GM12878 (cell line): Measurements from ENCODE around the gene CPSF4. TPM values are rescaled to one million over a fixed set of nuclear protein-coding genes. Genes with fewer than 3 reads are reported as not detected.

ENCODE experiments used
- CBX5 ChIP-seq: sonication (generic); IDR thresholded peaks from 2 replicates; pipeline ENCODE4 v1.6.1; 2016; ENCODE audit warnings: low read depth, moderate library complexity, mild to moderate bottlenecking, inconsistent platforms
- IKZF1 ChIP-seq: fragments of 450-650 bp; conservative IDR thresholded peaks from 2 replicates; pipeline ENCODE4 v1.6.1; 2017; ENCODE audit warnings: antibody characterized with exemption, mild to moderate bottlenecking
- NR2C2 ChIP-seq: IDR thresholded peaks from 2 replicates; pipeline ENCODE4 v1.6.1; 2011; ENCODE audit warnings: borderline replicate concordance, low read depth; ENCODE audit not compliant: control insufficient read depth, insufficient read length
- RELA ChIP-seq: fragments of 450-650 bp; IDR thresholded peaks from 2 replicates; pipeline ENCODE4 v1.8.0; 2014; ENCODE audit warnings: borderline replicate concordance; ENCODE audit not compliant: partially characterized antibody
- polyA plus RNA-seq, 11 experiments: library from polyadenylated mRNA; depleted of rRNA in 4 of 11; unstranded in 6 of 11; stranded (reverse) in 5 of 11; fragments of >200 nt; fragmentation: Nextera tagmentation in 4 of 11; fragmentation: Illumina TruSeq in 1 of 11; extraction: Ambion mirVana in 4 of 11; extraction: Trizol in 1 of 11; gene quantifications; 1 replicate in 1 of 11; 2 replicates in 10 of 11; pipeline versions ENCODE4 v1.2.1 to v1.2.3, GENCODE V29; 2011 to 2016; ENCODE audit warnings: inconsistent platforms in 2 of 11, missing spikeins in 2 of 11, low read depth in 1 of 11
- total RNA-seq, 4 experiments: library from RNA; depleted of rRNA in 3 of 4; stranded (reverse); fragments of >200 nt in 3 of 4; fragmentation: Illumina TruSeq in 1 of 4; extraction: Trizol in 1 of 4; gene quantifications; 2 replicates each; pipeline versions ENCODE4 v1.2.1 to v1.2.3, GENCODE V29; 2013 to 2021
- TF ChIP-seq, protein P1 (sequence below): fragments of 450-650 bp; IDR thresholded peaks from 2 replicates; pipeline ENCODE4 v1.6.1; 2017; ENCODE audit warnings: mild to moderate bottlenecking, moderate library complexity
- TF ChIP-seq, protein P2 (sequence below): IDR thresholded peaks from 2 replicates; pipeline ENCODE4 v1.6.1; 2012; ENCODE audit warnings: improper control_type of control experiment, low read depth, low read length; ENCODE audit not compliant: insufficient replicate concordance
- TF ChIP-seq, protein P3 (sequence below): fragments of 450-650 bp; IDR thresholded peaks from 2 replicates; pipeline ENCODE4 v1.6.1; 2014; ENCODE audit warnings: mild to moderate bottlenecking
- TF ChIP-seq, protein P4 (sequence below): fragments of 450-650 bp; IDR thresholded peaks from 2 replicates; pipeline ENCODE4 v1.6.1; 2017; ENCODE audit warnings: low read depth, mild to moderate bottlenecking, moderate library complexity
- TF ChIP-seq, protein P5 (sequence below): IDR thresholded peaks from 2 replicates; pipeline ENCODE4 v1.6.1; 2011; ENCODE audit warnings: low read depth, mild to moderate bottlenecking, low read length, moderate library complexity, borderline replicate concordance; ENCODE audit errors: extremely low read depth
- TF ChIP-seq, protein P6 (sequence below): fragments of 450-650 bp; IDR thresholded peaks from 2 replicates; pipeline ENCODE4 v1.6.1; 2017; ENCODE audit warnings: antibody characterized with exemption, mild to moderate bottlenecking, moderate library complexity

The CPSF4 gene
- total and polyA plus RNA-seq, 10 of the 15 experiments (the other 5 are each of a cell fraction or from before 2014, with no cell fraction given): 13.6 to 70.1 (median 45.0) TPM

DNA sequence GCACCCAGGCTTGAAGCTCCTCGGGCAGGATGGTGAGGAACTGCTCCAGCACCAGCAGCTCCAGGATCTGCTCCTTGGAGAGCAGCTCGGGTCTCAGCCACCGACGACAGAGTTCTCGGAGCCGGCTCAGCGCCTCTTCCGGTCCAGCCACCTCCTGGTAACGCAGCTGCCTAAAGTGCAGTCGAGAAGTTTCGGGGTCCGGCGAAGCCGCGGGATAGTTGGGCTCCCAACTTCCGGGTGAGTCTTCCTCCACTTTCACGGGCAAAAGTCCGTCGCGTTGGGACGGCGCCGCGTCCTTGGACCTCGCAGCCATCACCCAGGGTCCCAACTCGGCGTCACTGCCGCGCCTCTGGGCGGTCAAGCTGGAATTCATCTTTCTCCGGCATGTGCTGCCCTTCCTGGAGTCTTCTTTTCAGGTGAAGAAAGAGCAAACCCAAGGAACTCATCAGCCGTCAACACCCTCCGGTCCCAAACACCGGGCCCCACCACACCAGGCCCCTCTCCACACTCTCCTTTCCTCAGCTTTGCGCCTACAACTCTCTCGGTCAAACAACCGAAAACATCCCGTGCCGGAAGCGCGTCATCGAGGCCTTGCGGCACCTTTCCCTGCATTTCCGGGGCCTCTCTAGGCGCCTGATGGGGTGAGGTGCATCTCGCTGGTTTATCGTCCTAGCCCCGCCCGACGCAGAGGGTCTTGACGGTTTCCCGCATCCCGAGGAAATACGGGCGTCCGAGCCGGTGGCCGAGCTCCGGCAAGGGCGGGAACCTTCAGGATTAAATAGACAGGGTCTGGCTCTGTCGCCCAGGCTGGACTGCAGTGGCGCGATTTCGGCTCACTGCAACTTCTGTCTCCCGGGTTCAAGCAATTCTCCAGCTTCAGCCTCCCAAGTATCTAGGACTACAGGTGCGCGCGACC, 61.2 kb downstream of the CPSF4 start, which contains the start of gene ZNF394 (continued):
- TF ChIP-seq, protein P1, sequence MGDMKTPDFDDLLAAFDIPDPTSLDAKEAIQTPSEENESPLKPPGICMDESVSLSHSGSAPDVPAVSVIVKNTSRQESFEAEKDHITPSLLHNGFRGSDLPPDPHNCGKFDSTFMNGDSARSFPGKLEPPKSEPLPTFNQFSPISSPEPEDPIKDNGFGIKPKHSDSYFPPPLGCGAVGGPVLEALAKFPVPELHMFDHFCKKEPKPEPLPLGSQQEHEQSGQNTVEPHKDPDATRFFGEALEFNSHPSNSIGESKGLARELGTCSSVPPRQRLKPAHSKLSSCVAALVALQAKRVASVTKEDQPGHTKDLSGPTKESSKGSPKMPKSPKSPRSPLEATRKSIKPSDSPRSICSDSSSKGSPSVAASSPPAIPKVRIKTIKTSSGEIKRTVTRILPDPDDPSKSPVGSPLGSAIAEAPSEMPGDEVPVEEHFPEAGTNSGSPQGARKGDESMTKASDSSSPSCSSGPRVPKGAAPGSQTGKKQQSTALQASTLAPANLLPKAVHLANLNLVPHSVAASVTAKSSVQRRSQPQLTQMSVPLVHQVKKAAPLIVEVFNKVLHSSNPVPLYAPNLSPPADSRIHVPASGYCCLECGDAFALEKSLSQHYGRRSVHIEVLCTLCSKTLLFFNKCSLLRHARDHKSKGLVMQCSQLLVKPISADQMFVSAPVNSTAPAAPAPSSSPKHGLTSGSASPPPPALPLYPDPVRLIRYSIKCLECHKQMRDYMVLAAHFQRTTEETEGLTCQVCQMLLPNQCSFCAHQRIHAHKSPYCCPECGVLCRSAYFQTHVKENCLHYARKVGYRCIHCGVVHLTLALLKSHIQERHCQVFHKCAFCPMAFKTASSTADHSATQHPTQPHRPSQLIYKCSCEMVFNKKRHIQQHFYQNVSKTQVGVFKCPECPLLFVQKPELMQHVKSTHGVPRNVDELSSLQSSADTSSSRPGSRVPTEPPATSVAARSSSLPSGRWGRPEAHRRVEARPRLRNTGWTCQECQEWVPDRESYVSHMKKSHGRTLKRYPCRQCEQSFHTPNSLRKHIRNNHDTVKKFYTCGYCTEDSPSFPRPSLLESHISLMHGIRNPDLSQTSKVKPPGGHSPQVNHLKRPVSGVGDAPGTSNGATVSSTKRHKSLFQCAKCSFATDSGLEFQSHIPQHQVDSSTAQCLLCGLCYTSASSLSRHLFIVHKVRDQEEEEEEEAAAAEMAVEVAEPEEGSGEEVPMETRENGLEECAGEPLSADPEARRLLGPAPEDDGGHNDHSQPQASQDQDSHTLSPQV: no peak
- TF ChIP-seq, protein P2, sequence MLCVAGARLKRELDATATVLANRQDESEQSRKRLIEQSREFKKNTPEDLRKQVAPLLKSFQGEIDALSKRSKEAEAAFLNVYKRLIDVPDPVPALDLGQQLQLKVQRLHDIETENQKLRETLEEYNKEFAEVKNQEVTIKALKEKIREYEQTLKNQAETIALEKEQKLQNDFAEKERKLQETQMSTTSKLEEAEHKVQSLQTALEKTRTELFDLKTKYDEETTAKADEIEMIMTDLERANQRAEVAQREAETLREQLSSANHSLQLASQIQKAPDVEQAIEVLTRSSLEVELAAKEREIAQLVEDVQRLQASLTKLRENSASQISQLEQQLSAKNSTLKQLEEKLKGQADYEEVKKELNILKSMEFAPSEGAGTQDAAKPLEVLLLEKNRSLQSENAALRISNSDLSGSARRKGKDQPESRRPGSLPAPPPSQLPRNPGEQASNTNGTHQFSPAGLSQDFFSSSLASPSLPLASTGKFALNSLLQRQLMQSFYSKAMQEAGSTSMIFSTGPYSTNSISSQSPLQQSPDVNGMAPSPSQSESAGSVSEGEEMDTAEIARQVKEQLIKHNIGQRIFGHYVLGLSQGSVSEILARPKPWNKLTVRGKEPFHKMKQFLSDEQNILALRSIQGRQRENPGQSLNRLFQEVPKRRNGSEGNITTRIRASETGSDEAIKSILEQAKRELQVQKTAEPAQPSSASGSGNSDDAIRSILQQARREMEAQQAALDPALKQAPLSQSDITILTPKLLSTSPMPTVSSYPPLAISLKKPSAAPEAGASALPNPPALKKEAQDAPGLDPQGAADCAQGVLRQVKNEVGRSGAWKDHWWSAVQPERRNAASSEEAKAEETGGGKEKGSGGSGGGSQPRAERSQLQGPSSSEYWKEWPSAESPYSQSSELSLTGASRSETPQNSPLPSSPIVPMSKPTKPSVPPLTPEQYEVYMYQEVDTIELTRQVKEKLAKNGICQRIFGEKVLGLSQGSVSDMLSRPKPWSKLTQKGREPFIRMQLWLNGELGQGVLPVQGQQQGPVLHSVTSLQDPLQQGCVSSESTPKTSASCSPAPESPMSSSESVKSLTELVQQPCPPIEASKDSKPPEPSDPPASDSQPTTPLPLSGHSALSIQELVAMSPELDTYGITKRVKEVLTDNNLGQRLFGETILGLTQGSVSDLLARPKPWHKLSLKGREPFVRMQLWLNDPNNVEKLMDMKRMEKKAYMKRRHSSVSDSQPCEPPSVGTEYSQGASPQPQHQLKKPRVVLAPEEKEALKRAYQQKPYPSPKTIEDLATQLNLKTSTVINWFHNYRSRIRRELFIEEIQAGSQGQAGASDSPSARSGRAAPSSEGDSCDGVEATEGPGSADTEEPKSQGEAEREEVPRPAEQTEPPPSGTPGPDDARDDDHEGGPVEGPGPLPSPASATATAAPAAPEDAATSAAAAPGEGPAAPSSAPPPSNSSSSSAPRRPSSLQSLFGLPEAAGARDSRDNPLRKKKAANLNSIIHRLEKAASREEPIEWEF: no peak
- TF ChIP-seq, protein P3, sequence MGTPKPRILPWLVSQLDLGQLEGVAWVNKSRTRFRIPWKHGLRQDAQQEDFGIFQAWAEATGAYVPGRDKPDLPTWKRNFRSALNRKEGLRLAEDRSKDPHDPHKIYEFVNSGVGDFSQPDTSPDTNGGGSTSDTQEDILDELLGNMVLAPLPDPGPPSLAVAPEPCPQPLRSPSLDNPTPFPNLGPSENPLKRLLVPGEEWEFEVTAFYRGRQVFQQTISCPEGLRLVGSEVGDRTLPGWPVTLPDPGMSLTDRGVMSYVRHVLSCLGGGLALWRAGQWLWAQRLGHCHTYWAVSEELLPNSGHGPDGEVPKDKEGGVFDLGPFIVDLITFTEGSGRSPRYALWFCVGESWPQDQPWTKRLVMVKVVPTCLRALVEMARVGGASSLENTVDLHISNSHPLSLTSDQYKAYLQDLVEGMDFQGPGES: no peak
- TF ChIP-seq NR2C2 (no peak), CBX5 (0 out of 2 replicates have a peak, but pooled peaks have one; percentile 79), IKZF1 (peak; percentile 80; the same call in 1 of the 2 replicates), RELA (no peak)
- TF ChIP-seq, protein P4, sequence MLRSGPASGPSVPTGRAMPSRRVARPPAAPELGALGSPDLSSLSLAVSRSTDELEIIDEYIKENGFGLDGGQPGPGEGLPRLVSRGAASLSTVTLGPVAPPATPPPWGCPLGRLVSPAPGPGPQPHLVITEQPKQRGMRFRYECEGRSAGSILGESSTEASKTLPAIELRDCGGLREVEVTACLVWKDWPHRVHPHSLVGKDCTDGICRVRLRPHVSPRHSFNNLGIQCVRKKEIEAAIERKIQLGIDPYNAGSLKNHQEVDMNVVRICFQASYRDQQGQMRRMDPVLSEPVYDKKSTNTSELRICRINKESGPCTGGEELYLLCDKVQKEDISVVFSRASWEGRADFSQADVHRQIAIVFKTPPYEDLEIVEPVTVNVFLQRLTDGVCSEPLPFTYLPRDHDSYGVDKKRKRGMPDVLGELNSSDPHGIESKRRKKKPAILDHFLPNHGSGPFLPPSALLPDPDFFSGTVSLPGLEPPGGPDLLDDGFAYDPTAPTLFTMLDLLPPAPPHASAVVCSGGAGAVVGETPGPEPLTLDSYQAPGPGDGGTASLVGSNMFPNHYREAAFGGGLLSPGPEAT: peak; percentile 77; the same call in 1 of the 2 replicates
- TF ChIP-seq, protein P5, sequence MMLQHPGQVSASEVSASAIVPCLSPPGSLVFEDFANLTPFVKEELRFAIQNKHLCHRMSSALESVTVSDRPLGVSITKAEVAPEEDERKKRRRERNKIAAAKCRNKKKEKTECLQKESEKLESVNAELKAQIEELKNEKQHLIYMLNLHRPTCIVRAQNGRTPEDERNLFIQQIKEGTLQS: no peak
- TF ChIP-seq, protein P6, sequence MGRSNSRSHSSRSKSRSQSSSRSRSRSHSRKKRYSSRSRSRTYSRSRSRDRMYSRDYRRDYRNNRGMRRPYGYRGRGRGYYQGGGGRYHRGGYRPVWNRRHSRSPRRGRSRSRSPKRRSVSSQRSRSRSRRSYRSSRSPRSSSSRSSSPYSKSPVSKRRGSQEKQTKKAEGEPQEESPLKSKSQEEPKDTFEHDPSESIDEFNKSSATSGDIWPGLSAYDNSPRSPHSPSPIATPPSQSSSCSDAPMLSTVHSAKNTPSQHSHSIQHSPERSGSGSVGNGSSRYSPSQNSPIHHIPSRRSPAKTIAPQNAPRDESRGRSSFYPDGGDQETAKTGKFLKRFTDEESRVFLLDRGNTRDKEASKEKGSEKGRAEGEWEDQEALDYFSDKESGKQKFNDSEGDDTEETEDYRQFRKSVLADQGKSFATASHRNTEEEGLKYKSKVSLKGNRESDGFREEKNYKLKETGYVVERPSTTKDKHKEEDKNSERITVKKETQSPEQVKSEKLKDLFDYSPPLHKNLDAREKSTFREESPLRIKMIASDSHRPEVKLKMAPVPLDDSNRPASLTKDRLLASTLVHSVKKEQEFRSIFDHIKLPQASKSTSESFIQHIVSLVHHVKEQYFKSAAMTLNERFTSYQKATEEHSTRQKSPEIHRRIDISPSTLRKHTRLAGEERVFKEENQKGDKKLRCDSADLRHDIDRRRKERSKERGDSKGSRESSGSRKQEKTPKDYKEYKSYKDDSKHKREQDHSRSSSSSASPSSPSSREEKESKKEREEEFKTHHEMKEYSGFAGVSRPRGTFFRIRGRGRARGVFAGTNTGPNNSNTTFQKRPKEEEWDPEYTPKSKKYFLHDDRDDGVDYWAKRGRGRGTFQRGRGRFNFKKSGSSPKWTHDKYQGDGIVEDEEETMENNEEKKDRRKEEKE: no peak
